Mucosa of rectum (tissue), 2 donors: ENCODE results near the gene SUCNR1.
A peak's percentile ranks its signal among the peaks of the same experiment; 100 is the strongest.
"Not testable (repeated sequence)": the region's sequence is repeated elsewhere in the genome, so short reads cannot be mapped to it uniquely, and the experiment has no call there.

Experiments
- H3K27ac ChIP-seq, 2 donors: one replicate each; pipeline ENCODE4 v1.7.0; 2013; ENCODE audit warnings: inconsistent platforms in 2 of 2, low read depth in 2 of 2, low read length in 2 of 2
- H3K27me3 ChIP-seq, 2 donors: one replicate each; pipeline ENCODE4 v1.7.0; 2013; ENCODE audit warnings: low read length in 2 of 2; ENCODE audit not compliant: control insufficient read depth in 2 of 2, insufficient read depth in 2 of 2
- H3K36me3 ChIP-seq, 2 donors: one replicate each; pipeline ENCODE4 v1.7.0; 2013; ENCODE audit warnings: low read length in 2 of 2; ENCODE audit not compliant: control insufficient read depth in 2 of 2, insufficient read depth in 2 of 2
- H3K4me1 ChIP-seq, 2 donors: one replicate each; pipeline ENCODE4 v1.7.0; 2013; ENCODE audit warnings: low read length in 2 of 2, mild to moderate bottlenecking in 1 of 2; ENCODE audit not compliant: control insufficient read depth in 2 of 2, insufficient read depth in 2 of 2
- H3K4me3 ChIP-seq, 2 donors: one replicate each; pipeline ENCODE4 v1.7.0; 2013; ENCODE audit warnings: low read length in 2 of 2
- H3K9ac ChIP-seq, 2 donors: one replicate each; pipeline ENCODE4 v1.7.0; 2013; ENCODE audit warnings: low read length in 2 of 2, low read depth in 1 of 2, mild to moderate bottlenecking in 1 of 2
- H3K9me3 ChIP-seq, 2 donors: one replicate each; pipeline ENCODE4 v1.7.0; 2013; ENCODE audit warnings: low read length in 2 of 2; ENCODE audit not compliant: control insufficient read depth in 2 of 2
- donor health status: healthy.
- donor health status: Normal muscosa, but diverticular disease.

The SUCNR1 gene

GRCh38 chr3:151871639-151872468 lies 1.6 kb upstream of the SUCNR1 start:
- Histone ChIP-seq H3K36me3 (no peaks in the 10 kb centered on the region), H3K27ac (peak overlapping the region in 1 of 2 donors; percentile 17), H3K9me3 (no peaks in the 10 kb centered on the region), H3K9ac (no peak overlapping the region), H3K27me3 (no peaks in the 10 kb centered on the region), H3K4me3 (no peak overlapping the region), H3K4me1 (no peaks in the 10 kb centered on the region)

DNA sequence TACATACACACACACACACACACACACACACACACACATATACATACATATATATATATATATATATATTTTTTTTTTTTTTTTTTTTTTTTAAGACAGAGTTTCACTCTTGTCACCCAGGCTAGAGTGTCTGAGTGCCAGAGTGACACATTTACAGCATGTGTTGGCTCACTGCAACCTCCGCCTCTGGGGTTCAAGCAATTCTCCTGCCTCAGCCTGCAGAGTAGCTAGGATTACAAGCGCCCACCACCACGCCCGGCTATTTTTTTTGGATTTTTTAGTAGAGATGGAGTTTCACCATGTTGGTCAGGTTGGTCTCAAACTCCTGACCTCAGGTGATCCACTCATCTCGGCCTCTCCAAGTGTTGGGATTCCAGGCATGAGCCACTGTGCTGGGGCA lies 636 bp downstream of the SUCNR1 start:
- H3K36me3 ChIP-seq, H3K9me3 ChIP-seq, H3K9ac ChIP-seq, H3K4me3 ChIP-seq, H3K27me3 ChIP-seq, H3K27ac ChIP-seq, H3K4me1 ChIP-seq: not testable (repeated sequence)

- Histone ChIP-seq H3K36me3 (no peaks in the 10 kb centered on the region), H3K27me3 (no peaks in the 10 kb centered on the region), H3K4me1 (no peaks in the 10 kb centered on the region), H3K4me3 (peak overlapping the region in 1 of 2 donors; percentile 5), H3K9ac (no peak overlapping the region), H3K9me3 (no peaks in the 10 kb centered on the region), H3K27ac (no peak overlapping the region)
Observed at GRCh38 chr3:151875759-151876158, 2.3 kb downstream of the SUCNR1 start.

DNA sequence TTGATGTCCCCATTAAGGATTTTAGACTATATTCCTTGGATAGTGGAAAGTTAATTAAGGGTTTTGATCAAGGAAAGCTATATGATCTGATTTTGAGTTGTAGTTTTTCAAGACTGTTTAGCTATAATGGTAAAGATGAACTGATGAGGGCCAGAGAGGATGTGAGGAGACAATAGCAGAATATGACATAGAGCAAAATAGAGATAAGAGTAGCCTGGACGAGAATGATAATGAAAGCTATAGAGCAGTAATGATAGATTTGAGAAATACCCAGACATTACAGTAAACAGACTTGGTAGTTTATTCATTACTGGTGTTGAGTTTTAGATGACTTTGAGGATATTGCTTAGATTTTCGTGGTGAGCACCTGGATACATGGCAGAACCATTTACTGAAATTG lies 3.8 kb downstream of the SUCNR1 start:
- Histone ChIP-seq H3K36me3 (no peaks in the 10 kb centered on the region), H3K9me3 (no peaks in the 10 kb centered on the region), H3K9ac (no peak overlapping the region), H3K27me3 (no peaks in the 10 kb centered on the region), H3K27ac (no peak overlapping the region), H3K4me1 (no peaks in the 10 kb centered on the region), H3K4me3 (no peak overlapping the region)

- Histone ChIP-seq H3K27me3 (no peaks in the 10 kb centered on the region), H3K27ac (no peak overlapping the region), H3K36me3 (no peaks in the 10 kb centered on the region), H3K4me3 (no peak overlapping the region), H3K9me3 (no peaks in the 10 kb centered on the region), H3K9ac (no peak overlapping the region), H3K4me1 (no peaks in the 10 kb centered on the region)
Observed at GRCh38 chr3:151878465-151878864, 5.0 kb downstream of the SUCNR1 start.

GRCh38 chr3:151879037-151879436 lies 5.6 kb downstream of the SUCNR1 start:
- H3K27me3 ChIP-seq = no peaks in the 10 kb centered on the region
- H3K27ac ChIP-seq = no peak overlapping the region
- H3K36me3 ChIP-seq = no peaks in the 10 kb centered on the region
- no peak overlapping the region for H3K4me3 ChIP-seq
- H3K9me3 ChIP-seq = no peaks in the 10 kb centered on the region
- no peak overlapping the region for H3K9ac ChIP-seq
- no peaks in the 10 kb centered on the region for H3K4me1 ChIP-seq

- Histone ChIP-seq H3K9ac (no peak overlapping the region), H3K4me1 (no peaks in the 10 kb centered on the region), H3K36me3 (no peaks in the 10 kb centered on the region), H3K27me3 (no peaks in the 10 kb centered on the region), H3K27ac (no peak overlapping the region), H3K9me3 (no peaks in the 10 kb centered on the region), H3K4me3 (no peak overlapping the region)
Observed at GRCh38 chr3:151879679-151880415, 6.4 kb downstream of the SUCNR1 start.

DNA sequence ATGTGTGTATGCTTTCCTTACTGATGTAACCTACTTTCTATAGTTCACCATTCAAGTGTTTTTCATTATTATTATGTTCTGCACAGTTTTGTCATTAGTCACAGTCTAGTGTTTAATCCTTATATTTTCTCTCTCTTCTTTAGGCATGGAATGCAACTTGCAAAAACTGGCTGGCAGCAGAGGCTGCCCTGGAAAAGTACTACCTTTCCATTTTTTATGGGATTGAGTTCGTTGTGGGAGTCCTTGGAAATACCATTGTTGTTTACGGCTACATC lies 6.9 kb downstream of the SUCNR1 start:
- Histone ChIP-seq H3K36me3 (no peaks in the 10 kb centered on the region), H3K4me3 (no peak overlapping the region), H3K27me3 (no peaks in the 10 kb centered on the region), H3K9ac (no peak overlapping the region), H3K4me1 (no peaks in the 10 kb centered on the region), H3K27ac (no peak overlapping the region), H3K9me3 (no peaks in the 10 kb centered on the region)

GRCh38 chr3:151881137-151881536 lies 7.7 kb downstream of the SUCNR1 start:
- Histone ChIP-seq H3K9ac (no peak overlapping the region), H3K4me1 (no peaks in the 10 kb centered on the region), H3K27ac (no peak overlapping the region)

DNA sequence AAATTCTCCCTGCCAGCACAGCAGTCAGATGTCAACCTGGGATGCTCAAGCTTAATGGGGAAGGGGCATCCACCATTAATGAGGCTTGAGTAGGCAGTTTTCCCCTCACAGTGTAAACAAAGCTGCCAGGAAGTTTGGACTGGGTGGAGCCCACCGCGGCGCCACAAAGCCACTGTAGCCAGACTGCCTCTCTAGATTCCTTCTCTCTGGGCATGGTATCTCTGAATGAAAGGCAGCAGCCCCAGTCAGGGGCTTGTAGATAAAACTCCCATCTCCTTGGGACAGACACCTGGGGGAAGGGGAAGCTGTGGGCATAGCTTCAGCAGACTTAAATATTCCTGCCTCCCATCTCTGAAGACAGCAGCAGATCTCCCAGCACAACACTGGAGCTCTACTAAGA lies 12.0 kb downstream of the SUCNR1 start:
- H3K9ac ChIP-seq, H3K9me3 ChIP-seq, H3K4me3 ChIP-seq, H3K27me3 ChIP-seq, H3K4me1 ChIP-seq, H3K36me3 ChIP-seq, H3K27ac ChIP-seq: not testable (repeated sequence)

More at GRCh38 chr3:151881137-151881536, 7.7 kb downstream of the SUCNR1 start:
- no peaks in the 10 kb centered on the region for H3K27me3 ChIP-seq
- H3K4me3 ChIP-seq = no peak overlapping the region
- H3K36me3 ChIP-seq = no peaks in the 10 kb centered on the region
- H3K9me3 ChIP-seq = no peaks in the 10 kb centered on the region
